ENCODE results near the gene HSD17B8.

DNA sequence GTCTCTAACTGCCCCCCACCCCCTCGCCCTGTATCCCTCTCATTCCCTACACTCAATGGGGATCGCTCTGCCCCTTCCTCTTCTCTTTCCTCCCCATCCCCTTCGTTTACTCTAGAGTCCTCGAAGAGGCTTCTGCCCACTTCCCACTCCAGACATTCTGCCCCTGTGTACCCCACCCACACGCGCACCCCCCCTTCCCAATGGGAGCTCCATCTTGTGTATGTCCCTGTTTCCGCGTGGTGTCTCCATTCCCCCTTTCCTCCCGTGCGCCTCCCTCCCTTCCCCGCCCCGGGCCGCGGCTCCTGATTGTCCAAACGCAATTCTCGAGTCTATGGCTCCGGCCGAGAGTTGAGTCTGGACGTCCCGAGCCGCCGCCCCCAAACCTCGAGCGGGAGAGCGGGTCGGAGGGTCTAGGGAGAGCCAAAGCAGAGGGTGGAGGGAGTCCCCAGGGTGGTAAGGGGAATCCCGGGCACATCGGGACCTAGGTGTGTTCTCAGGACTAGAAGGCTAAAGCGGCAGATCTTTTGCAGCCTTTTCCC lies 3.2 kb downstream of the HSD17B8 start:
- TF ChIP-seq GATA2 (IDR thresholded peaks at IDR 0.05; ENCODE audit: low read depth, low read length), result no peak
- TF ChIP-seq GATA3 (IDR thresholded peaks at IDR 0.05; ENCODE audit: low read depth, low read length), result no peak

Data from SH-SY5Y (cell line).